AG08395 (cell line): Measurements from ENCODE around the gene SPARC.

Experiments used
- DNase-seq: peaks from one replicate; pipeline ENCODE4 v3.0.0; 2012; ENCODE audit warnings: mixed read lengths, low spot score

Gene SPARC

GRCh38 chr5:151620461-151620840, 66.3 kb downstream of the SPARC start:
- no peak for DNase-seq

- DNase-seq, result no peak
These were observed 66.8 kb downstream of the SPARC start for GRCh38 chr5:151619812-151620460.

GRCh38 chr5:151618907-151619306, 67.8 kb downstream of the SPARC start:
- DNase-seq, result no peak

- no peak for DNase-seq
These were observed 68.6 kb downstream of the SPARC start for GRCh38 chr5:151617841-151618710.

- no peak for DNase-seq
These were observed 69.3 kb downstream of the SPARC start for GRCh38 chr5:151617383-151617840.

- DNase-seq, result no peak
These were observed 71.3 kb downstream of the SPARC start for GRCh38 chr5:151615431-151615830.

- no peak for DNase-seq
These were observed 72.2 kb downstream of the SPARC start for GRCh38 chr5:151614565-151614964.

- no peak for DNase-seq
These were observed 73.9 kb downstream of the SPARC start for GRCh38 chr5:151612689-151613427.

- DNase-seq, result no peak
These were observed 75.5 kb downstream of the SPARC start for GRCh38 chr5:151611127-151611775.
